Hepatocyte (in vitro differentiated cells): Measurements from ENCODE around the gene SMG9.

Source experiments
- CTCF ChIP-seq: fragments of 200-600 bp; sonication (generic); IDR thresholded peaks from 2 replicates; pipeline ENCODE4 v1.5.1; 2016; ENCODE audit warnings: antibody characterized with exemption, mild to moderate bottlenecking; ENCODE audit not compliant: poor library complexity
- EZH2 ChIP-seq: fragments of 200-600 bp; sonication (generic); IDR thresholded peaks from 2 replicates; pipeline ENCODE4 v1.6.1; 2016; ENCODE audit warnings: antibody characterized with exemption, mild to moderate bottlenecking, borderline replicate concordance
- EZH2phosphoT487 ChIP-seq: fragments of 200-600 bp; sonication (generic); IDR thresholded peaks from one replicate; pipeline ENCODE4 v1.6.1; 2018; ENCODE audit warnings: antibody characterized with exemption, mild to moderate bottlenecking, low read depth, moderate library complexity; ENCODE audit not compliant: unreplicated experiment, severe bottlenecking

GRCh38 chr19:43775299-43775890 is 20.6 kb upstream of the SMG9 start:
- TF ChIP-seq CTCF (no peak), EZH2 (no peak), EZH2phosphoT487 (no peak)
